B cell (primary cell): Measurements from ENCODE around the gene ADAMTS10. TPM values are rescaled to one million over a fixed set of nuclear protein-coding genes. Genes with fewer than 3 reads are reported as not detected.

Source experiments
- ATAC-seq: fragments of 200-7000 bp; cut with Tn5 transposase; one replicate; pipeline ENCODE4 v1.10.0; 2021; ENCODE audit warnings: low read depth, mild to moderate bottlenecking, moderate number of reproducible peaks, moderate library complexity
- CTCF ChIA-PET: fragments of 350-600 bp; sonication (Branson Sonifier 250); formaldehyde crosslinking; loops from one replicate; lab custom pipeline; 2021; ENCODE audit warnings: antibody characterized with exemption, inconsistent platforms; lab: Charles Lee
- POLR2A ChIA-PET: fragments of 350-600 bp; sonication (Branson Sonifier 250); formaldehyde crosslinking; loops from one replicate; lab custom pipeline; 2021; ENCODE audit warnings: antibody characterized with exemption; lab: Charles Lee
- DNase-seq: peaks from one replicate; pipeline ENCODE4 v3.0.0; 2013
- H2AFZ ChIP-seq: 2 replicates; pipeline ENCODE4 v1.6.1; 2012; ENCODE audit warnings: mild to moderate bottlenecking, low read depth, low read length; ENCODE audit not compliant: insufficient read depth, poor library complexity, severe bottlenecking
- H3K27ac ChIP-seq, 2 donors: 1 replicate in 1 of 2; 2 replicates in 1 of 2; pipeline ENCODE4 v1.5.1; 2012 to 2013; ENCODE audit warnings: low read length in 2 of 2, mild to moderate bottlenecking in 2 of 2, moderate library complexity in 1 of 2
- H3K27me3 ChIP-seq, 4 experiments: fragments of 200-600 bp in 1 of 4; sonication (generic) in 1 of 4; replicated peaks in 1 of 4; 1 replicate in 2 of 4; 2 replicates in 2 of 4; pipeline versions ENCODE4 v1.6.1 to v1.7.0; 2013 to 2016; ENCODE audit warnings: low read length in 3 of 4, mild to moderate bottlenecking in 2 of 4, mixed read lengths in 1 of 4, moderate library complexity in 1 of 4; ENCODE audit not compliant: insufficient read depth in 4 of 4, control insufficient read depth in 3 of 4; ENCODE audit errors: control extremely low read depth in 1 of 4
- H3K36me3 ChIP-seq, 2 experiments: replicated peaks in 1 of 2; 1 replicate in 1 of 2; 2 replicates in 1 of 2; pipeline versions ENCODE4 v1.6.1 to v1.7.1; 2013; ENCODE audit warnings: low read length in 1 of 2; ENCODE audit not compliant: insufficient read depth in 2 of 2, control insufficient read depth in 1 of 2; ENCODE audit errors: control extremely low read depth in 1 of 2, extremely low read depth in 1 of 2
- H3K4me1 ChIP-seq, 2 donors: fragments of 200-600 bp in 1 of 2; sonication (generic) in 1 of 2; 1 replicate in 1 of 2; 2 replicates in 1 of 2; pipeline versions ENCODE4 v1.5.1 to v1.6.1; 2013 to 2017; ENCODE audit warnings: low read length in 2 of 2; ENCODE audit not compliant: control insufficient read depth in 2 of 2, insufficient read depth in 2 of 2
- H3K4me2 ChIP-seq: replicated peaks from 2 replicates; pipeline ENCODE3; 2012; ENCODE audit warnings: mild to moderate bottlenecking, low read depth, low read length; ENCODE audit not compliant: poor library complexity, severe bottlenecking
- H3K4me3 ChIP-seq, 5 experiments: fragments of 200-600 bp in 1 of 5; sonication (generic) in 1 of 5; 1 replicate in 3 of 5; 2 replicates in 2 of 5; pipeline versions ENCODE4 v1.5.1 to v1.7.0; 2011 to 2016; ENCODE audit warnings: low read length in 4 of 5, mild to moderate bottlenecking in 4 of 5, low read depth in 2 of 5, control low read depth in 1 of 5, moderate library complexity in 1 of 5; ENCODE audit not compliant: insufficient read depth in 1 of 5; ENCODE audit errors: control extremely low read depth in 1 of 5, extremely low read depth in 1 of 5
- H3K79me2 ChIP-seq: fragments of 200-600 bp; sonication (generic); one replicate; pipeline ENCODE4 v1.6.0; 2016; ENCODE audit warnings: low read length; ENCODE audit not compliant: control insufficient read depth, insufficient read depth
- H3K9ac ChIP-seq: fragments of 200-600 bp; sonication (generic); 2 replicates; pipeline ENCODE4 v1.6.1; 2017; ENCODE audit warnings: mild to moderate bottlenecking, low read length, moderate library complexity
- H3K9me3 ChIP-seq, 3 donors: one replicate each; pipeline versions ENCODE4 v1.6.1 to v1.7.1; 2013; ENCODE audit warnings: low read length in 2 of 3; ENCODE audit not compliant: control insufficient read depth in 2 of 3, insufficient read depth in 1 of 3; ENCODE audit errors: control extremely low read depth in 1 of 3
- H4K20me1 ChIP-seq: 2 replicates; pipeline ENCODE4 v1.6.0; 2012; ENCODE audit warnings: mild to moderate bottlenecking, low read length; ENCODE audit not compliant: insufficient read depth, control insufficient read depth, poor library complexity, severe bottlenecking
- H3K27ac Mint-ChIP-seq: one replicate; pipeline ENCODE4 v1.8.0; 2021; ENCODE audit warnings: mixed read lengths
- H3K27me3 Mint-ChIP-seq: one replicate; pipeline ENCODE4 v1.8.0; 2021; ENCODE audit warnings: mixed read lengths
- H3K4me1 Mint-ChIP-seq: one replicate; pipeline ENCODE4 v1.8.0; 2021; ENCODE audit warnings: mixed read lengths
- H3K4me3 Mint-ChIP-seq: one replicate; pipeline ENCODE4 v1.8.0; 2021; ENCODE audit warnings: mixed read lengths
- H3K9me3 Mint-ChIP-seq: one replicate; pipeline ENCODE4 v1.8.0; 2022; ENCODE audit warnings: mixed read lengths; ENCODE audit not compliant: insufficient read depth
- CTCF ChIP-seq: fragments of 200-600 bp; IDR thresholded peaks from one replicate; pipeline ENCODE4 v1.8.0; 2022; ENCODE audit warnings: antibody characterized with exemption, mild to moderate bottlenecking
- EZH2 ChIP-seq: IDR thresholded peaks from 2 replicates; pipeline ENCODE4 v1.6.1; 2012; ENCODE audit warnings: borderline replicate concordance, low read depth, mild to moderate bottlenecking, moderate library complexity, low read length; ENCODE audit not compliant: insufficient read depth, poor library complexity, severe bottlenecking
- WGBS: methylation state at CpG from one replicate; pipeline ENCODE4 v1.1.5; 2013; ENCODE audit warnings: missing lambda C conversion rate; ENCODE audit not compliant: insufficient coverage; 5-methylcytosine and 5-hydroxymethylcytosine counted together
- intact Hi-C: fragments of 100-400 bp; cut with micrococcal nuclease; formaldehyde crosslinking; loops from one replicate; pipeline ENCODE4 v1.10.0; 2022
- polyA plus RNA-seq: library from polyadenylated mRNA; depleted of rRNA; stranded (reverse); fragments of >200 nt; gene quantifications from 2 replicates; pipeline ENCODE4 v1.2.3, GENCODE V29; 2012
- total RNA-seq, 2 donors: library from RNA; stranded (reverse); fragments of 120-200 nt in 1 of 2; gene quantifications; 1 replicate in 1 of 2; 2 replicates in 1 of 2; pipeline versions ENCODE4 v1.2.3 to v1.2.4, GENCODE V29; 2013 to 2022

ADAMTS10 gene
- total and polyA plus RNA-seq, 2 donors (not counting 1 experiment from before 2014, with no cell fraction given) = 0.59 to 1.8 TPM

GRCh38 chr19:8641908-8642547 lies 31.5 kb upstream of the ADAMTS10 start:
- H3K27ac ChIP-seq = no peak overlapping the region
- Mint-ChIP-seq H3K27ac (no peak overlapping the region), H3K27me3 (peaks cover 32% of the 10 kb centered on the region), H3K4me3 (no peak overlapping the region), H3K9me3 (no peaks in the 10 kb centered on the region), H3K4me1 (no peaks in the 10 kb centered on the region)
- no peak overlapping the region for H2AFZ ChIP-seq
- H4K20me1 ChIP-seq = no peaks in the 10 kb centered on the region
- intact Hi-C loops = loop anchor here (2.0 kb wide), 1 partner anchor 287 kb away; no protein-coding TSS in a partner anchor
- no peak overlapping the region for H3K4me2 ChIP-seq
- H3K4me3 ChIP-seq = no peak overlapping the region
- H3K9me3 ChIP-seq = peaks cover 0 to 16% (median 4%) of the 10 kb centered on the region in 3 donors
- H3K4me1 ChIP-seq = no peaks in the 10 kb centered on the region
- DNase-seq (peak; percentile 44), ATAC-seq (no peak)
- no CpG with 5 or more reads among the region's 4 CpGs for WGBS
- no peaks in the 10 kb centered on the region for H3K79me2 ChIP-seq
- H3K36me3 ChIP-seq = no peaks in the 10 kb centered on the region
- no peak overlapping the region for H3K9ac ChIP-seq
- H3K27me3 ChIP-seq = peaks cover 0 to 14% (median 0%) of the 10 kb centered on the region in 4 experiments
- TF ChIP-seq EZH2 (no peak), CTCF (peak; percentile 68)
- POLR2A ChIA-PET = no interaction called here
- CTCF ChIA-PET = interaction anchor here (0.6 to 1.9 kb wide), 13 partner anchors 9 to 445 kb away, joined by 3 to 19 read pairs (median 4); partner anchors contain the start of gene OR1M1

- Mint-ChIP-seq H3K9me3 (no peaks in the 10 kb centered on the region), H3K27ac (no peak overlapping the region), H3K27me3 (peaks cover 30% of the 10 kb centered on the region), H3K4me3 (no peak overlapping the region), H3K4me1 (no peaks in the 10 kb centered on the region)
- no peaks in the 10 kb centered on the region for H4K20me1 ChIP-seq
- H3K36me3 ChIP-seq = no peaks in the 10 kb centered on the region
- H3K9ac ChIP-seq = no peak overlapping the region
- no peaks in the 10 kb centered on the region for H3K4me1 ChIP-seq
- no peaks in the 10 kb centered on the region for H3K79me2 ChIP-seq
- H3K9me3 ChIP-seq = peaks cover 0 to 13% (median 4%) of the 10 kb centered on the region in 3 donors
- 100% methylated on average over 2 of the region's 2 CpGs for WGBS
- intact Hi-C loops = no loop called here
- H3K4me3 ChIP-seq = no peak overlapping the region
- ATAC-seq = no peak
- no peak for TF ChIP-seq EZH2
- no peak for TF ChIP-seq CTCF
- no peak overlapping the region for H3K27ac ChIP-seq
- no peak overlapping the region for H2AFZ ChIP-seq
- H3K27me3 ChIP-seq = peaks cover 0 to 14% (median 0%) of the 10 kb centered on the region in 4 experiments
- ChIA-PET CTCF (interaction anchor here (0.6 to 1.9 kb wide), 11 partner anchors 10 to 446 kb away, joined by 3 to 19 read pairs (median 4); partner anchors contain the start of gene OR1M1), POLR2A (no interaction called here)
- no peak for DNase-seq
- H3K4me2 ChIP-seq = no peak overlapping the region
Measured at GRCh38 chr19:8641221-8641907, 30.8 kb upstream of the ADAMTS10 start.
